ENCODE measurements around the gene KRTAP5-11.

The KRTAP5-11 gene

GRCh38 chr11:71566081-71566620 is 16.5 kb downstream of the KRTAP5-11 start:
- no peaks in the 10 kb centered on the region for H3K9me3 ChIP-seq (ENCODE audit: control insufficient read depth, low read depth, low read length)

GRCh38 chr11:71565263-71565662 is 17.4 kb downstream of the KRTAP5-11 start, which contains the start of gene KRTAP5-10:
KRTAP5-10 (plus strand) TSS chr11:71565563; CDS start chr11:71565588, 25 bp downstream.
- peaks cover 6% of the 10 kb centered on the region for H3K4me1 ChIP-seq (ENCODE audit: control insufficient read depth, low read depth, low read length)
- no peaks in the 10 kb centered on the region for H3K36me3 ChIP-seq (ENCODE audit: control insufficient read depth, low read depth, low read length)
- no peak within 1 kb of the TSS for H3K4me3 ChIP-seq (ENCODE audit: low read length)

More at GRCh38 chr11:71566081-71566620, 16.5 kb downstream of the KRTAP5-11 start:
- H3K4me1 ChIP-seq (ENCODE audit: control insufficient read depth, low read depth, low read length): peaks cover 6% of the 10 kb centered on the region
- H3K36me3 ChIP-seq (ENCODE audit: control insufficient read depth, low read depth, low read length): no peaks in the 10 kb centered on the region
- H3K4me3 ChIP-seq (ENCODE audit: low read length): no peak overlapping the region
- no peaks in the 10 kb centered on the region for H3K27me3 ChIP-seq (ENCODE audit: control insufficient read depth, insufficient read depth, low read length)
- H3K9ac ChIP-seq (ENCODE audit: low read length): no peak overlapping the region
- H3K27ac ChIP-seq (ENCODE audit: low read length): no peak overlapping the region

GRCh38 chr11:71564430-71564829 is 18.2 kb downstream of the KRTAP5-11 start:
- H3K9ac ChIP-seq (ENCODE audit: low read length): no peak overlapping the region
- no peaks in the 10 kb centered on the region for H3K27me3 ChIP-seq (ENCODE audit: control insufficient read depth, insufficient read depth, low read length)
- H3K4me1 ChIP-seq (ENCODE audit: control insufficient read depth, low read depth, low read length): peaks cover 6% of the 10 kb centered on the region
- H3K4me3 ChIP-seq (ENCODE audit: low read length): no peak overlapping the region
- no peaks in the 10 kb centered on the region for H3K9me3 ChIP-seq (ENCODE audit: control insufficient read depth, low read depth, low read length)
- no peak overlapping the region for H3K27ac ChIP-seq (ENCODE audit: low read length)
- H3K36me3 ChIP-seq (ENCODE audit: control insufficient read depth, low read depth, low read length): no peaks in the 10 kb centered on the region

More at GRCh38 chr11:71565263-71565662, 17.4 kb downstream of the KRTAP5-11 start, which contains the start of gene KRTAP5-10:
- Histone ChIP-seq H3K27me3 (ENCODE audit: control insufficient read depth, insufficient read depth, low read length) (no peaks in the 10 kb centered on the region), H3K9ac (ENCODE audit: low read length) (no peak within 1 kb of the TSS), H3K9me3 (ENCODE audit: control insufficient read depth, low read depth, low read length) (no peaks in the 10 kb centered on the region), H3K27ac (ENCODE audit: low read length) (no peak within 1 kb of the TSS)

GRCh38 chr11:71563406-71563805 is 19.3 kb downstream of the KRTAP5-11 start:
- peaks cover under 1% of the 10 kb centered on the region for H3K9me3 ChIP-seq (ENCODE audit: control insufficient read depth, low read depth, low read length)
- H3K9ac ChIP-seq (ENCODE audit: low read length): no peak overlapping the region
- H3K4me3 ChIP-seq (ENCODE audit: low read length): no peak overlapping the region
- no peak overlapping the region for H3K27ac ChIP-seq (ENCODE audit: low read length)
- H3K27me3 ChIP-seq (ENCODE audit: control insufficient read depth, insufficient read depth, low read length): no peaks in the 10 kb centered on the region
- H3K4me1 ChIP-seq (ENCODE audit: control insufficient read depth, low read depth, low read length): peaks cover 6% of the 10 kb centered on the region
- no peaks in the 10 kb centered on the region for H3K36me3 ChIP-seq (ENCODE audit: control insufficient read depth, low read depth, low read length)

- H3K4me1 ChIP-seq (ENCODE audit: control insufficient read depth, low read depth, low read length): peaks cover 6% of the 10 kb centered on the region
- H3K27ac ChIP-seq (ENCODE audit: low read length): no peak overlapping the region
- no peak overlapping the region for H3K9ac ChIP-seq (ENCODE audit: low read length)
- peaks cover 5% of the 10 kb centered on the region for H3K9me3 ChIP-seq (ENCODE audit: control insufficient read depth, low read depth, low read length)
- no peaks in the 10 kb centered on the region for H3K36me3 ChIP-seq (ENCODE audit: control insufficient read depth, low read depth, low read length)
- H3K27me3 ChIP-seq (ENCODE audit: control insufficient read depth, insufficient read depth, low read length): no peaks in the 10 kb centered on the region
- H3K4me3 ChIP-seq (ENCODE audit: low read length): no peak overlapping the region
Measured at GRCh38 chr11:71562120-71562519, 20.6 kb downstream of the KRTAP5-11 start.

- no peaks in the 10 kb centered on the region for H3K36me3 ChIP-seq (ENCODE audit: control insufficient read depth, low read depth, low read length)
- H3K27ac ChIP-seq (ENCODE audit: low read length): no peak overlapping the region
- no peak overlapping the region for H3K4me3 ChIP-seq (ENCODE audit: low read length)
- H3K9me3 ChIP-seq (ENCODE audit: control insufficient read depth, low read depth, low read length): peaks cover 5% of the 10 kb centered on the region
- no peak overlapping the region for H3K9ac ChIP-seq (ENCODE audit: low read length)
- H3K27me3 ChIP-seq (ENCODE audit: control insufficient read depth, insufficient read depth, low read length): no peaks in the 10 kb centered on the region
- H3K4me1 ChIP-seq (ENCODE audit: control insufficient read depth, low read depth, low read length): peaks cover 2% of the 10 kb centered on the region
Measured at GRCh38 chr11:71558996-71559395, 23.7 kb downstream of the KRTAP5-11 start.

DNA sequence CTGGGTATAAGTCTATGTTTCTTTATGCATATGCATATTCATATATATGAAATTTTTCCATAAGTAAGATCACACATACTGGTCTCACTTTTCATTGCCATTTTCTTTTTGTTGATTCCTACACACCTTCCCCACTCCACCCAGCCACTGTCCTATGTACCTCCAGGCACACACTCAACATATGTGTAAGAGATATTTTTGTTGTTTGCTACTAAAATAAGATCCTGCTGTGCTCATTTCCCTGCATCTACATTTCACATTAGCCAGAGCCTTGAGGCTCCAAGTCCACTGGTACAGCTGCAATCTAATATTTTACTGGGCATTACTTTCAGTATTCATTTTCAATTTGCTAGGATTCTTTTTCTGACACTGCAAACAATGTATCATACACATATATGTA is 25.4 kb downstream of the KRTAP5-11 start:
- Histone ChIP-seq H3K27ac (ENCODE audit: low read length) (no peak overlapping the region), H3K36me3 (ENCODE audit: control insufficient read depth, low read depth, low read length) (no peaks in the 10 kb centered on the region), H3K4me1 (ENCODE audit: control insufficient read depth, low read depth, low read length) (no peaks in the 10 kb centered on the region), H3K4me3 (ENCODE audit: low read length) (no peak overlapping the region), H3K9me3 (ENCODE audit: control insufficient read depth, low read depth, low read length) (peaks cover 5% of the 10 kb centered on the region), H3K9ac (ENCODE audit: low read length) (no peak overlapping the region), H3K27me3 (ENCODE audit: control insufficient read depth, insufficient read depth, low read length) (no peaks in the 10 kb centered on the region)

DNA sequence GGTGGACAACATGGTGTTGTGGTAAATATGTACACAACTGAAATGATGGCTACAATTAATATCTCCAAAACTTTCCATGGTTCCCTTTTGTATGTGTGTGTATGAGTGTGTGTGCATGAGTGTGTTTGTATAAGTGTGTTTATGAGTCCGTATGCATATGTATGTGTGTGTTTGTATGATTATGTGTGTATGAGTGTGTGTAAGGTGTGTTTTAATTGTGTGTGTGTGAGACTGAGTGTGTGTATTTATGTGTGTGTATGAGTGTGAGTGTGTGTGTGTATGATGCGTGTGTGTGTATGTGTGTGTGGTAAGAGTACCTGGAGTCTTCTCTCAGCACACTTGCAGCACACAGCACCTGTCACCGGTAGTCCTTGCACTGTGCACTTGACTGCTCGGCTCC is 26.7 kb downstream of the KRTAP5-11 start:
- peaks cover 5% of the 10 kb centered on the region for H3K9me3 ChIP-seq (ENCODE audit: control insufficient read depth, low read depth, low read length)
- no peaks in the 10 kb centered on the region for H3K27me3 ChIP-seq (ENCODE audit: control insufficient read depth, insufficient read depth, low read length)
- no peak overlapping the region for H3K4me3 ChIP-seq (ENCODE audit: low read length)
- no peak overlapping the region for H3K9ac ChIP-seq (ENCODE audit: low read length)
- H3K36me3 ChIP-seq (ENCODE audit: control insufficient read depth, low read depth, low read length): no peaks in the 10 kb centered on the region
- H3K27ac ChIP-seq (ENCODE audit: low read length): no peak overlapping the region
- no peaks in the 10 kb centered on the region for H3K4me1 ChIP-seq (ENCODE audit: control insufficient read depth, low read depth, low read length)

DNA sequence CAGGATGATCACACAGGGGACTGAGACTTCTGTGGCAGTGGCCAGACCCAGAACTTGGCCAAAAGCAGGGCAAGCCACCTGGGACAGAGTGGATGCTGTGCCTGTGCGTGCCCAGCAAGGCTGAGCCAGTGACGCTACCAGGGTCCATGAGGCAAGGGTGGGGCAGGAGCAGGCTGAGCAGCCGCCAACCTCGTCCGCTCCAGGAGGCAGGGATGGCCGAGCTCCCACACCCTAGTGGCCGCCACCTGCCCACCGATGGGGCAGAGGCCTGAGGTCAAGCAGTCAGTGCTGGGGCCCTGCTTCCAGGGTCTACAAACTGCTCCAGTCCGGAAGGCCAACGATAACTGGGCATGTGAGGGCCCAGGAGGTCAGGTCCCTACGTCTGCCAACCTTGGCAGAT is 27.2 kb downstream of the KRTAP5-11 start:
- Histone ChIP-seq H3K27me3 (ENCODE audit: control insufficient read depth, insufficient read depth, low read length) (no peaks in the 10 kb centered on the region), H3K36me3 (ENCODE audit: control insufficient read depth, low read depth, low read length) (no peaks in the 10 kb centered on the region)

DNA sequence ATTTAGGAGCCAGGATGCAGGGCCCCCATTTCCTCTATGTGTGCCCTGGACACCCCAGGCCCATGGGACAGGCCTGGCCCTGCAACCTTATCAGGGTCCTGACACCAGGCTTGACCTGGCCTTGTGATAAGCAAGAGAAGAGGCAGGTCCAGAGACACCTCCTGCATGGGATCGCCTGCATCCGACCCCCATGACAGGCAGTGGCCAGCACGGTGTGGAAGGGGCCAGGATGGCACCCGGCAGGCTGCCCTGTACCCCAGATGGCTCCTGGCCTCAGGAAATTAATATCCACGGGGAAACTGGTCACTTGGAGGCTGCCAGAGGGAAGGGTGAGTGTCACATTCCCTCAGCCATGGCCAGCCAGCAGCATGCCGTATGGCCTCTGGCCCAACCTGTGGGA is 27.7 kb downstream of the KRTAP5-11 start:
- Histone ChIP-seq H3K4me1 (ENCODE audit: control insufficient read depth, low read depth, low read length) (no peaks in the 10 kb centered on the region), H3K27me3 (ENCODE audit: control insufficient read depth, insufficient read depth, low read length) (no peaks in the 10 kb centered on the region), H3K9me3 (ENCODE audit: control insufficient read depth, low read depth, low read length) (peaks cover 5% of the 10 kb centered on the region), H3K36me3 (ENCODE audit: control insufficient read depth, low read depth, low read length) (no peaks in the 10 kb centered on the region), H3K27ac (ENCODE audit: low read length) (no peak overlapping the region), H3K4me3 (ENCODE audit: low read length) (no peak overlapping the region), H3K9ac (ENCODE audit: low read length) (no peak overlapping the region)

More for the DNA sequence above, 27.2 kb downstream of the KRTAP5-11 start:
- H3K4me3 ChIP-seq (ENCODE audit: low read length): no peak overlapping the region
- no peak overlapping the region for H3K27ac ChIP-seq (ENCODE audit: low read length)
- H3K9ac ChIP-seq (ENCODE audit: low read length): no peak overlapping the region
- H3K9me3 ChIP-seq (ENCODE audit: control insufficient read depth, low read depth, low read length): peaks cover 5% of the 10 kb centered on the region
- no peaks in the 10 kb centered on the region for H3K4me1 ChIP-seq (ENCODE audit: control insufficient read depth, low read depth, low read length)

DNA sequence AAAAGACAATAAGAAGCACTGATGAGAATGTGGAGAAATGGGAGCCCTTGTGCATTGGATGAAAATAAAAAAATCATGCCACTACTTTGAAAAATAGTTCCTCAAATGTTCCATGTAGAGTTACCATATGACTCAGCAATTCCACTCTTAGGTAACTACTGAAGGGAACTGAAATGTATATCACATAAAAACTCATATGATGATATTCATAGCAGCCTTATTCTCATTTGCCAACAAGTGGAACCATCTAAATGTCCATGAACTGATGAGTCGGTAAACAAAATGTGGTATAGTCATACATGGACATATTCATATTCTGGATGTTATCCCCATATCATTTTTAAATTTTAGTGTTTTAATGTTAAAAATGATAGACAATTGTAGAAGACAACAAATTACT is 31.0 kb downstream of the KRTAP5-11 start:
- Histone ChIP-seq H3K27ac (ENCODE audit: low read length) (no peak overlapping the region), H3K4me1 (ENCODE audit: control insufficient read depth, low read depth, low read length) (no peaks in the 10 kb centered on the region), H3K36me3 (ENCODE audit: control insufficient read depth, low read depth, low read length) (no peaks in the 10 kb centered on the region), H3K4me3 (ENCODE audit: low read length) (no peak overlapping the region), H3K9me3 (ENCODE audit: control insufficient read depth, low read depth, low read length) (no peaks in the 10 kb centered on the region), H3K27me3 (ENCODE audit: control insufficient read depth, insufficient read depth, low read length) (no peaks in the 10 kb centered on the region), H3K9ac (ENCODE audit: low read length) (no peak overlapping the region)

DNA sequence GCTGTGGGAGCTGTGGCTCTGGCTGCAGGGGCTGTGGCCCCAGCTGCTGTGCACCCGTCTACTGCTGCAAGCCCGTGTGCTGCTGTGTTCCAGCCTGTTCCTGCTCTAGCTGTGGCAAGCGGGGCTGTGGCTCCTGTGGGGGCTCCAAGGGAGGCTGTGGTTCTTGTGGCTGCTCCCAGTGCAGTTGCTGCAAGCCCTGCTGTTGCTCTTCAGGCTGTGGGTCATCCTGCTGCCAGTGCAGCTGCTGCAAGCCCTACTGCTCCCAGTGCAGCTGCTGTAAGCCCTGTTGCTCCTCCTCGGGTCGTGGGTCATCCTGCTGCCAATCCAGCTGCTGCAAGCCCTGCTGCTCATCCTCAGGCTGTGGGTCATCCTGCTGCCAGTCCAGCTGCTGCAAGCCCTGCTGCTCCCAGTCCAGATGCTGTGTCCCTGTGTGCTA is 33.9 kb downstream of the KRTAP5-11 start:
- H3K27ac ChIP-seq (ENCODE audit: low read length): no peak overlapping the region
- H3K27me3 ChIP-seq (ENCODE audit: control insufficient read depth, insufficient read depth, low read length): no peaks in the 10 kb centered on the region
- no peak overlapping the region for H3K4me3 ChIP-seq (ENCODE audit: low read length)
- no peak overlapping the region for H3K9ac ChIP-seq (ENCODE audit: low read length)
- H3K9me3 ChIP-seq (ENCODE audit: control insufficient read depth, low read depth, low read length): no peaks in the 10 kb centered on the region
- no peaks in the 10 kb centered on the region for H3K36me3 ChIP-seq (ENCODE audit: control insufficient read depth, low read depth, low read length)
- H3K4me1 ChIP-seq (ENCODE audit: control insufficient read depth, low read depth, low read length): no peaks in the 10 kb centered on the region

All from iPS-18a (cell line).